22Rv1 (cell line): ENCODE data around the gene GPC5.
A peak's percentile ranks its signal among the peaks of the same experiment; 100 is the strongest.

Source experiments
- H3K27ac ChIP-seq: fragments of 450-650 bp; 2 replicates; pipeline ENCODE4 v1.5.1; 2017
- CTCF ChIP-seq: fragments of 450-650 bp; IDR thresholded peaks from 2 replicates; pipeline ENCODE4 v1.5.1; 2017; ENCODE audit warnings: mild to moderate bottlenecking
- ZFX ChIP-seq: fragments of 450-650 bp; IDR thresholded peaks from 2 replicates; pipeline ENCODE4 v1.6.1; 2017; ENCODE audit warnings: antibody characterized with exemption, borderline replicate concordance

The GPC5 gene

GRCh38 chr13:92122186-92122853, 723.9 kb downstream of the GPC5 start:
- no peak for TF ChIP-seq ZFX
- TF ChIP-seq CTCF = no peak
- H3K27ac ChIP-seq = no peak overlapping the region

GRCh38 chr13:92126399-92126798, 728.0 kb downstream of the GPC5 start:
- no peak overlapping the region for H3K27ac ChIP-seq
- TF ChIP-seq ZFX (no peak), CTCF (no peak)

GRCh38 chr13:92135509-92135908, 737.1 kb downstream of the GPC5 start:
- no peak for TF ChIP-seq ZFX
- no peak for TF ChIP-seq CTCF

GRCh38 chr13:92136449-92137155, 738.2 kb downstream of the GPC5 start:
- TF ChIP-seq ZFX = no peak
- no peak for TF ChIP-seq CTCF

More at GRCh38 chr13:92135509-92135908, 737.1 kb downstream of the GPC5 start:
- H3K27ac ChIP-seq = peak overlapping the region; percentile 46

GRCh38 chr13:92137520-92137919, 739.1 kb downstream of the GPC5 start:
- TF ChIP-seq CTCF = no peak
- TF ChIP-seq ZFX = no peak
- H3K27ac ChIP-seq = no peak overlapping the region

More at GRCh38 chr13:92136449-92137155, 738.2 kb downstream of the GPC5 start:
- H3K27ac ChIP-seq = peak overlapping the region; percentile 46

- TF ChIP-seq CTCF (peak; percentile 25; the same call in 1 of the 2 replicates), ZFX (no peak)
- no peak overlapping the region for H3K27ac ChIP-seq
Measured at GRCh38 chr13:92143766-92144165, 745.3 kb downstream of the GPC5 start.

- no peak for TF ChIP-seq ZFX
- no peak for TF ChIP-seq CTCF
- no peak overlapping the region for H3K27ac ChIP-seq
Measured at GRCh38 chr13:92150606-92151005, 752.2 kb downstream of the GPC5 start.
